Neural cell (in vitro differentiated cells): Measurements from ENCODE around the gene COBL.

Experiments
- EZH2 ChIP-seq: fragments of 200-600, 300-800 bp; shearing (Covaris generic), sonication (generic); IDR thresholded peaks from 2 replicates; pipeline ENCODE4 v1.6.1; 2014; ENCODE audit warnings: antibody characterized with exemption, low read length, borderline replicate concordance, mild to moderate bottlenecking; ENCODE audit not compliant: insufficient read depth, poor library complexity, severe bottlenecking
- POLR2AphosphoS5 ChIP-seq: IDR thresholded peaks from 2 replicates; pipeline ENCODE4 v1.6.1; 2012
- TF ChIP-seq, protein P1 (sequence below): fragments of 450-650 bp; IDR thresholded peaks from 2 replicates; pipeline ENCODE4 v1.5.1; 2014; ENCODE audit warnings: antibody characterized with exemption, mild to moderate bottlenecking, moderate library complexity; ENCODE audit not compliant: poor library complexity, severe bottlenecking

DNA sequence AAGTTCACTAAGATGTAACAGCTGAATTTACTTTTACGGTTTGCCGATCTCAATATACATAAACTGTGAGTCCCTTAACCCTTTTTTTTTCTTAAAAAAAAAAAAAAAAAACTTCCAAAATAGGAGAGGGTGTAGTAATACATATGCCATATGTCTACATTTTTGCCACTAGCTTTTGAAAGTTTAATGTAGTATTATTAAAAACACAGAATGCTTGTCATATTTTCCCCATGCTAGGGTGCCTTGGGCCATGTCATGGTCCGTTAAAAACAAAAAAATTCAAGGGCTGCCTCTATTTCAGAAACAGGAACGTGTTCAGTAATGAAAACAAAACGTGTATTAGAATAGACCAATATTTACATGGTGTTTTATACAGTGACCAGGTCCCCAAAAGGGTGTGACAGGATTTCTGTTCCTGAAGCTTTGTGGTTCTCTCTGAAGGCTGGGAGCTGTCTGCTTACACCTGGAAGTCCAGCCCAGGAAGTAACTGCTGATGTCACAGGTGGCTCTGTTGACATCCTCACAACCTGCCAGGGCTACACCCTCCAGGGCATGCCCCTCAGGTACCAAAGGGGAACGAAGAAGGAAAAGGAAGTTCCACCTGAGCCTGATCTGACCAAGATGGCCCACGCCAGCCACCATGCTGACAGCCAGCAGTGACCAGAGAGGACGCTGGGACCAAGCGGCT, 79.0 kb downstream of the COBL start:
- TF ChIP-seq, protein P1, sequence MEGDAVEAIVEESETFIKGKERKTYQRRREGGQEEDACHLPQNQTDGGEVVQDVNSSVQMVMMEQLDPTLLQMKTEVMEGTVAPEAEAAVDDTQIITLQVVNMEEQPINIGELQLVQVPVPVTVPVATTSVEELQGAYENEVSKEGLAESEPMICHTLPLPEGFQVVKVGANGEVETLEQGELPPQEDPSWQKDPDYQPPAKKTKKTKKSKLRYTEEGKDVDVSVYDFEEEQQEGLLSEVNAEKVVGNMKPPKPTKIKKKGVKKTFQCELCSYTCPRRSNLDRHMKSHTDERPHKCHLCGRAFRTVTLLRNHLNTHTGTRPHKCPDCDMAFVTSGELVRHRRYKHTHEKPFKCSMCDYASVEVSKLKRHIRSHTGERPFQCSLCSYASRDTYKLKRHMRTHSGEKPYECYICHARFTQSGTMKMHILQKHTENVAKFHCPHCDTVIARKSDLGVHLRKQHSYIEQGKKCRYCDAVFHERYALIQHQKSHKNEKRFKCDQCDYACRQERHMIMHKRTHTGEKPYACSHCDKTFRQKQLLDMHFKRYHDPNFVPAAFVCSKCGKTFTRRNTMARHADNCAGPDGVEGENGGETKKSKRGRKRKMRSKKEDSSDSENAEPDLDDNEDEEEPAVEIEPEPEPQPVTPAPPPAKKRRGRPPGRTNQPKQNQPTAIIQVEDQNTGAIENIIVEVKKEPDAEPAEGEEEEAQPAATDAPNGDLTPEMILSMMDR, result no peak
- TF ChIP-seq EZH2 (no peak), POLR2AphosphoS5 (no peak)
